IMR-90 (cell line): ENCODE data around the gene GIT2. TPM values are rescaled to one million over a fixed set of nuclear protein-coding genes. Genes with fewer than 3 reads are reported as not detected.

ENCODE experiments used
- ATAC-seq: fragments of 200-7000 bp; cut with Tn5 transposase; 2 replicates; pipeline ENCODE4 v1.9.1; 2020; ENCODE audit warnings: low read depth, mild to moderate bottlenecking, moderate library complexity
- BruUV-seq: library from RNA; stranded (reverse); fragments of 400-500 nt; replicated peaks from 2 replicates; lab custom pipeline; 2021; lab: Mats Ljungman, UMichigan
- CTCF ChIA-PET: fragments of 300-600 bp; formaldehyde crosslinking; extraction: SDS; loops from one replicate; lab custom pipeline; 2021; ENCODE audit warnings: antibody characterized with exemption; lab: Yijun Ruan, JAX
- POLR2A ChIA-PET: fragments of 300-600 bp; sonication (Branson Sonifier 250); formaldehyde crosslinking; loops from one replicate; lab custom pipeline; 2022; ENCODE audit warnings: antibody characterized with exemption; ENCODE audit not compliant: unreplicated experiment; lab: Charles Lee
- DNase-seq: peaks from one replicate; pipeline ENCODE4 v3.0.0; 2013
- H2AFZ ChIP-seq: replicated peaks from 2 replicates; pipeline ENCODE3; 2013; ENCODE audit warnings: low read length, mild to moderate bottlenecking; ENCODE audit not compliant: poor library complexity
- H2AK5ac ChIP-seq: 2 replicates; pipeline ENCODE4 v1.6.1; 2013; ENCODE audit warnings: low read depth, low read length, inconsistent platforms
- H2AK9ac ChIP-seq: replicated peaks from 2 replicates; pipeline ENCODE3; 2013; ENCODE audit warnings: mild to moderate bottlenecking, low read depth, low read length, moderate library complexity; ENCODE audit not compliant: poor library complexity
- H2BK120ac ChIP-seq: 2 replicates; pipeline ENCODE4 v1.6.1; 2013; ENCODE audit warnings: low read depth, low read length, inconsistent platforms
- H2BK15ac ChIP-seq: 3 replicates; pipeline ENCODE4 v1.6.1; 2013; ENCODE audit warnings: low read depth, low read length, inconsistent platforms
- H2BK20ac ChIP-seq: 2 replicates; pipeline ENCODE4 v1.6.1; 2013; ENCODE audit warnings: low read depth, mild to moderate bottlenecking, inconsistent platforms, low read length, moderate library complexity
- H2BK5ac ChIP-seq: 2 replicates; pipeline ENCODE4 v1.6.1; 2013; ENCODE audit warnings: mild to moderate bottlenecking, low read depth, low read length, inconsistent platforms; ENCODE audit not compliant: poor library complexity, severe bottlenecking
- H3K14ac ChIP-seq: replicated peaks from 2 replicates; pipeline ENCODE4 v1.6.1; 2013; ENCODE audit warnings: low read depth, low read length, inconsistent platforms
- H3K18ac ChIP-seq: 2 replicates; pipeline ENCODE4 v1.6.1; 2013; ENCODE audit warnings: low read depth, low read length, control low read depth
- H3K23ac ChIP-seq: 2 replicates; pipeline ENCODE4 v1.6.1; 2013; ENCODE audit warnings: low read depth, low read length, inconsistent platforms
- H3K27ac ChIP-seq: 2 replicates; pipeline ENCODE4 v1.5.1; 2013; ENCODE audit warnings: mild to moderate bottlenecking, control low read depth, low read length; ENCODE audit not compliant: insufficient read depth
- H3K27me3 ChIP-seq: 2 replicates; pipeline ENCODE4 v1.6.1; 2013; ENCODE audit warnings: low read length; ENCODE audit not compliant: control insufficient read depth, insufficient read depth
- H3K36me3 ChIP-seq: 2 replicates; pipeline ENCODE4 v1.6.1; 2013; ENCODE audit warnings: low read length, mixed read lengths; ENCODE audit not compliant: control insufficient read depth, insufficient read depth
- H3K4ac ChIP-seq: 2 replicates; pipeline ENCODE4 v1.6.1; 2013; ENCODE audit warnings: low read depth, low read length, inconsistent platforms
- H3K4me1 ChIP-seq: 2 replicates; pipeline ENCODE4 v1.6.1; 2013; ENCODE audit warnings: low read length, mixed read lengths; ENCODE audit not compliant: control insufficient read depth, insufficient read depth
- H3K4me2 ChIP-seq: 2 replicates; pipeline ENCODE4 v1.6.1; 2013; ENCODE audit warnings: low read depth, mild to moderate bottlenecking, control low read depth, low read length, moderate library complexity
- H3K4me3 ChIP-seq: 2 replicates; pipeline ENCODE4 v1.5.1; 2013; ENCODE audit warnings: low read depth, mild to moderate bottlenecking, control low read depth, low read length, moderate library complexity; ENCODE audit not compliant: insufficient read depth
- H3K56ac ChIP-seq: 2 replicates; pipeline ENCODE4 v1.6.1; 2013; ENCODE audit warnings: low read length, inconsistent platforms; ENCODE audit not compliant: insufficient read depth; ENCODE audit errors: extremely low read depth
- H3K79me1 ChIP-seq, 2 experiments: 2 replicates each; pipeline ENCODE4 v1.6.1; 2013; ENCODE audit warnings: low read length in 2 of 2, inconsistent platforms in 1 of 2, low read depth in 1 of 2
- H3K9ac ChIP-seq: 2 replicates; pipeline ENCODE4 v1.6.1; 2013; ENCODE audit warnings: low read depth, low read length, control low read depth
- H3K9me1 ChIP-seq: 2 replicates; pipeline ENCODE4 v1.6.1; 2013; ENCODE audit warnings: low read length, inconsistent platforms; ENCODE audit not compliant: insufficient read depth
- H3K9me3 ChIP-seq: 2 replicates; pipeline ENCODE4 v1.6.1; 2013; ENCODE audit warnings: low read length; ENCODE audit not compliant: control insufficient read depth, insufficient read depth
- H4K20me1 ChIP-seq: 2 replicates; pipeline ENCODE4 v1.6.1; 2013; ENCODE audit warnings: low read length, inconsistent platforms; ENCODE audit not compliant: insufficient read depth
- H4K5ac ChIP-seq: 2 replicates; pipeline ENCODE4 v1.6.1; 2013; ENCODE audit warnings: mild to moderate bottlenecking, low read depth, low read length, control low read depth
- H4K8ac ChIP-seq, 2 experiments: 2 replicates each; pipeline ENCODE4 v1.6.1; 2013; ENCODE audit warnings: low read depth in 2 of 2, low read length in 2 of 2, control low read depth in 1 of 2, inconsistent platforms in 1 of 2
- H4K91ac ChIP-seq: 2 replicates; pipeline ENCODE4 v1.6.1; 2013; ENCODE audit warnings: low read depth, low read length, inconsistent platforms; ENCODE audit not compliant: insufficient read depth
- BHLHE40 ChIP-seq: fragments of 150-350 bp; IDR thresholded peaks from 2 replicates; pipeline ENCODE4 v1.6.1; 2016; ENCODE audit warnings: mild to moderate bottlenecking, low read depth, low read length
- CEBPB ChIP-seq: IDR thresholded peaks from 2 replicates; pipeline ENCODE4 v1.6.1; 2012; ENCODE audit warnings: low read depth, low read length, improper control_type of control experiment
- CHD1 ChIP-seq: IDR thresholded peaks from 2 replicates; pipeline ENCODE4 v1.6.1; 2012; ENCODE audit warnings: low read depth, low read length, improper control_type of control experiment
- CTCF ChIP-seq: conservative IDR thresholded peaks from 2 replicates; pipeline ENCODE4 v1.5.1; 2012; ENCODE audit warnings: mild to moderate bottlenecking, low read depth, low read length, improper control_type of control experiment
- ELK1 ChIP-seq: fragments of 150-350 bp; IDR thresholded peaks from 2 replicates; pipeline ENCODE4 v1.6.1; 2016; ENCODE audit warnings: low read depth, mild to moderate bottlenecking, low read length, moderate library complexity, borderline replicate concordance
- FOS ChIP-seq: fragments of 150-350 bp; IDR thresholded peaks from 2 replicates; pipeline ENCODE4 v1.6.1; 2016; ENCODE audit warnings: low read depth, low read length
- MAFK ChIP-seq: IDR thresholded peaks from 2 replicates; pipeline ENCODE4 v1.6.1; 2012; ENCODE audit warnings: low read depth, low read length, improper control_type of control experiment
- MAZ ChIP-seq: IDR thresholded peaks from 2 replicates; pipeline ENCODE4 v1.6.1; 2012; ENCODE audit warnings: low read depth, mild to moderate bottlenecking, low read length, improper control_type of control experiment, moderate library complexity, borderline replicate concordance
- MXI1 ChIP-seq: IDR thresholded peaks from 2 replicates; pipeline ENCODE4 v1.6.1; 2012; ENCODE audit warnings: low read depth, mild to moderate bottlenecking, low read length, moderate library complexity, borderline replicate concordance
- NFE2L2 ChIP-seq: fragments of 150-350 bp; IDR thresholded peaks from 2 replicates; pipeline ENCODE4 v1.6.1; 2016; ENCODE audit warnings: low read depth, mild to moderate bottlenecking, low read length
- POLR2A ChIP-seq: IDR thresholded peaks from 2 replicates; pipeline ENCODE4 v1.6.1; 2012; ENCODE audit warnings: mild to moderate bottlenecking, low read depth, low read length
- RAD21 ChIP-seq: IDR thresholded peaks from 2 replicates; pipeline ENCODE4 v1.6.1; 2012; ENCODE audit warnings: low read length, improper control_type of control experiment
- RCOR1 ChIP-seq: IDR thresholded peaks from 2 replicates; pipeline ENCODE4 v1.6.1; 2012; ENCODE audit warnings: mild to moderate bottlenecking, low read length, improper control_type of control experiment; ENCODE audit not compliant: insufficient replicate concordance
- RFX5 ChIP-seq: IDR thresholded peaks from 2 replicates; pipeline ENCODE4 v1.8.0; 2012; ENCODE audit warnings: low read depth, mild to moderate bottlenecking, low read length, moderate library complexity
- SMC3 ChIP-seq: fragments of 150-350 bp; IDR thresholded peaks from 2 replicates; pipeline ENCODE4 v1.6.1; 2016; ENCODE audit warnings: low read depth, mild to moderate bottlenecking, antibody characterized with exemption, low read length, moderate library complexity
- USF2 ChIP-seq: fragments of 150-350 bp; IDR thresholded peaks from 2 replicates; pipeline ENCODE4 v1.6.1; 2017; ENCODE audit warnings: mild to moderate bottlenecking, antibody characterized with exemption, low read length, low read depth
- WGBS, 2 experiments: methylation state at CpG; one replicate each; pipeline versions ENCODE4 v1.1.5 to v1.1.7; 2013; ENCODE audit warnings: missing lambda C conversion rate in 2 of 2; ENCODE audit not compliant: insufficient read length in 1 of 2; ENCODE audit errors: extremely low coverage in 2 of 2; 5-methylcytosine and 5-hydroxymethylcytosine counted together
- dilution Hi-C: fragments of 300-500 bp; cut with HindIII; formaldehyde crosslinking; loops from one replicate; pipeline ENCODE4 v1.14.3; 2018; ENCODE audit warnings: low sequenced_read_pairs; ENCODE audit not compliant: unreplicated experiment
- in situ Hi-C: fragments of 300-500 bp; cut with MboI; formaldehyde crosslinking; loops from 3 replicates; pipeline ENCODE4 v1.14.3; 2019; ENCODE audit warnings: low sequenced_read_pairs, inconsistent platforms, mixed read lengths
- intact Hi-C: fragments of 100-400 bp; cut with micrococcal nuclease; formaldehyde crosslinking; loops from 2 replicates; pipeline ENCODE4 v1.10.0; 2022
- polyA plus RNA-seq, 3 experiments: library from polyadenylated mRNA; depleted of rRNA; stranded (reverse); fragments of >200 nt; gene quantifications; 2 replicates each; pipeline ENCODE4 v1.2.3, GENCODE V29; 2012; ENCODE audit warnings: low replicate concordance in 1 of 3
- total RNA-seq: library from RNA; depleted of rRNA; stranded (reverse); fragments of >200 nt; gene quantifications from 2 replicates; pipeline ENCODE4 v1.2.3, GENCODE V29; 2012

GIT2 gene
- total and polyA plus RNA-seq, 2 of the 4 experiments (the other 2 are of a cell fraction): 48.0 to 71.9 TPM

GRCh38 chr12:109987615-109988014, 8.6 kb downstream of the GIT2 start:
- no peak overlapping the region for H3K4me2 ChIP-seq
- peak overlapping the region; percentile 6; the same call in 1 of the 2 replicates for H3K27ac ChIP-seq
- no peak overlapping the region for H2AK5ac ChIP-seq
- dilution Hi-C loops (no loop called here), in situ Hi-C loops (no loop called here), intact Hi-C loops (no loop called here)
- H3K27me3 ChIP-seq: no peaks in the 10 kb centered on the region
- ChIA-PET POLR2A (no interaction called here), CTCF (interaction anchor here (0.6 to 0.7 kb wide), 3 partner anchors 44 to 517 kb away, joined by 3 read pairs; no protein-coding TSS in a partner anchor)
- H2BK15ac ChIP-seq: no peak overlapping the region
- H4K20me1 ChIP-seq: peaks cover 7% of the 10 kb centered on the region; the same call in 1 of the 2 replicates
- H3K9me1 ChIP-seq: peaks cover 14% of the 10 kb centered on the region
- DNase-seq: peak; percentile 90
- no peak overlapping the region for H2AK9ac ChIP-seq
- TF ChIP-seq FOS (no peak), MAFK (peak; percentile 43; the same call in 1 of the 2 replicates), MAZ (no peak), ELK1 (no peak), CTCF (no peak), MXI1 (no peak), RAD21 (no peak), RCOR1 (peak; percentile 43), BHLHE40 (no peak), POLR2A (no peak), RFX5 (no peak), CEBPB (0 out of 2 replicates have a peak, but pooled peaks have one; percentile 3), NFE2L2 (peak; percentile 21; the same call in 1 of the 2 replicates), USF2 (no peak), SMC3 (no peak), CHD1 (no peak)
- H4K5ac ChIP-seq: no peak overlapping the region
- peak overlapping the region; percentile 47; the same call in 1 of the 2 replicates for H3K4ac ChIP-seq
- no peak overlapping the region; a peak in 1 of 4 replicates for H4K8ac ChIP-seq
- 0 out of 2 replicates have a peak overlapping the region, but pooled peaks have one; percentile 5 for H3K56ac ChIP-seq
- peaks cover 13% of the 10 kb centered on the region for H3K4me1 ChIP-seq
- no peak overlapping the region for H2BK20ac ChIP-seq
- no peak overlapping the region; the same call in 1 of the 2 replicates for H3K14ac ChIP-seq
- no peak overlapping the region for H3K4me3 ChIP-seq
- peaks cover 30% of the 10 kb centered on the region for H3K36me3 ChIP-seq
- no peak overlapping the region for H3K9ac ChIP-seq
- H4K91ac ChIP-seq: no peak overlapping the region
- no peak overlapping the region for H2BK120ac ChIP-seq
- 86% methylated on average over 2 of the region's 8 CpGs; no CpG with 5 or more reads in 1 of the 2 experiments for WGBS, 2 experiments
- H2AFZ ChIP-seq: no peak overlapping the region
- peak; percentile 69 for ATAC-seq
- no peak overlapping the region; the same call in 1 of the 2 replicates for H3K23ac ChIP-seq
- no peaks in the 10 kb centered on the region for H3K9me3 ChIP-seq
- peak overlapping the region; percentile 81 for H2BK5ac ChIP-seq
- H3K18ac ChIP-seq: no peak overlapping the region
- no TSS peak for BruUV-seq
- peaks cover 31 to 62% of the 10 kb centered on the region in 2 experiments for H3K79me1 ChIP-seq
